ENCODE results near the gene VAPA. TPM values are rescaled to one million over a fixed set of nuclear protein-coding genes. Genes with fewer than 3 reads are reported as not detected.

Gene VAPA
- polyA plus RNA-seq, 10 donors: 204 to 353 (median 267) TPM

DNA sequence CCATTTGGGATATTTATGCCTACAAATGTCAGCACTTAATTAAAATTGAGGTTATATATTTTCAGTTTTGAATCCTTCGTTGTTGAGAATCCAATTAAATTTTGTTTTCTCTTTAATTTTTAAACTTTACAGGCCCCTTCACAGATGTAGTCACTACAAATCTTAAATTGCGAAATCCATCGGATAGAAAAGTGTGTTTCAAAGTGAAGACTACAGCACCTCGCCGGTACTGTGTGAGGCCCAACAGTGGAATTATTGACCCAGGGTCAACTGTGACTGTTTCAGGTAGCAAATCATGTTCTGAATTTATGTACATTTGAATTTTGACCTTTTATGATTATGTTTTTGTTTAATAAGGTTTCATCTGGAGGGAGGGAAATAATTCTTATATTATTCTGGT, 17.9 kb downstream of the VAPA start:
- no peak for DNase-seq

DNA sequence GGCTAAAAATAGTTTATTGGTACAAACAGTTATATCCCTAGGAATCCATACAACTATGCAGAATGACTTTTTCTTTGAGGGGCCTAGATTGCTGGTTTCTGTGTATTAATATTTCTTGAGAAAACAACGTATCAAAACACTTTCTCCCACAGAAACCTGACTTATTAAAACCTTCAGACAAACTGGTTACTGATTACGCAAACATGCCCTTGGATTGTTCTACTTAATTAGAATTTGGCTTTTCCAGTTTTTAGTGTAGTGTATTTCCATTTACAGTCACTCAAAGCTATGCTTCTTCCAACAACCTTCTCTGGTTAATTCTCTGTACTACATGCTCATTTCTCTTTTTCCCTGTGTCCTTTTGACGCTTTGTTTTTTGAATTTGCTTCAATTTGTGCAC, 20.0 kb downstream of the VAPA start:
- DNase-seq: no peak

DNA sequence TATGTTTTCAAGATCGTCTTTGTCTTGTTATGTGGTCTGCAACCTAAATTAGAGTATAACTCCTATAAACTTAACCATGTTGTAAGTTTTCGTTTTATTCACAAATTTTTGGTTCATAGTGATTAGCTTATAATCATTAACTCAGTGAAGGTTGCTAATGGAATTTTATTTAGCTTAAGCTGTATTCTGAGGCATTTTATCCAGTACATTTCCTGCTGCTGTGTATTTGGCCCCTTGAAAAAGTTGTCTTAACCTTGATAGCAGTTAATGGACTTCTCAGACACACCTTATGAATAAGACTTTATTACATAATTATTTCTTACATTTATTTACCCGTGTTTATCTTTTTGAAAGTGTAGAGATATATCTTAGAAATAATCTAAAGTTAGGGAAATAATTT, 20.5 kb downstream of the VAPA start:
- no peak for DNase-seq

DNA sequence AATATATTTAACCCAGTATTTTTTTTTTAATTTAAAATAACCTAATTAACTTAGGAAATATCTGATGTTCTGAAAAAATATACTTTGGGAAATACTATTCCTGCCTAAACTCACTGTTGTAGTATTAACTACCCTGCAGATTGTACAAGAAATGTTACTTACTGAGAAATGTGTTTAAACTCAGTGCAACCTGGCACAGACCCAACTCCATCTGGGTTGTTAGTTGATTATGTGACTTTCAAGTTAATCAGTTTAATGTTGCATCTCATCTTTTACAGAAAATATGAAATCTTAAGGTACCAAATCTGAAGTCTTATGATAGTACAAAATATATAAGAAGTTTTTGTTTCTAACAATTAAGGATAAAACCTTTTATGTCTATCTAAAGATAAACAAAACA, 27.3 kb downstream of the VAPA start:
- no peak for DNase-seq

DNA sequence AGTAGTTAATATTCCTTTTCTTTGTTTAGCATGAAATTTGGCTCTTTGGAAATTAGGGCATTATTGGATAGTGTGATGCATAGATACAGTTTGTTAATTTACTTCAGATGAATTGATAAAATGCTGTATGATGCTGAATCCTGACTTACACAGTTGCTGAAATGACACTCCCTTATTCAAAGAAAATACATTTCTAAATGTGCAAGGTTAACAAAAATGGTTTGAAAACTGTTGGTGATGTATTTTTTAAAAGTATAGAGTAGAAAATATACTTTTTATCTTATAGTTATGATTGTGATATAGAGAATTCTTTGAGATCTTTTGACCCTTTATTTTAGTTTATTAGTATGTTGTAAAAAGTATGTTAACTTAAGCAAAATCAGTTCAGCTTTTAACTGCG, 27.8 kb downstream of the VAPA start:
- DNase-seq: no peak

DNA sequence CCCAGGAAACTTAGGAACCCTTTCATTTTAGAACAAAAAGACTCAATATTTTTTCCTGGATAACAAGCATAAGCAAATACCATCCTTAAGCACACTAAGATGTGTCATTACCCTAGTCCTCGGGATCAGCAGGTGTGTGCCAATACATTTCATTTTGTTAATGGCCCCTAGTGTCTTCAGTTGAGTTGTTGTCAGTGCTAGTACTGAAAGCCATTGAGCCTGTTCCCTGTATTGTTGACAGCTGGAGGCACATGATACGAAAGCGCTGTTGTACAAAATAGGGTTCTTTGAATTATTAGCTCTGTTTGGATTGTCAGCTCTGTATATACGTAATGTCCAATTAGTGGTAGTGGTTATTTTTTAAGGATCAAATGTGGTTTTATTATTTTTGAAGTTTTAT, 29.5 kb downstream of the VAPA start:
- no peak for DNase-seq

DNA sequence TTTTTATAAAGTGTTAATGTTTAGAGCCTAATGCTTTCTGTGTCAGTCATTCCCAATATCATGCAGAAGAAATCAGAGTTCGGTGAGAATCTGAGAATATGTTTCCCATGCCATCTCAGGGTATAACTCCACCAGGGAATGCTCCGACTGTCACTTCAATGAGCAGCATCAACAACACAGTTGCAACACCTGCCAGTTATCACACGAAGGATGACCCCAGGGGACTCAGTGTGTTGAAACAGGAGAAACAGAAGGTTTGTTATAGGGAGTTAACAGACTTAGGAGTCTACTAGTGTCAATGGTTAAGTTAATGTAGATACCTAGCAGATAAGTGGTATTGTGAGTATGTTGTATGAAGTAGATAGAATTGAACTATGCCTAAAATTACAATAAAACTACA, 31.0 kb downstream of the VAPA start:
- DNase-seq: no peak

DNA sequence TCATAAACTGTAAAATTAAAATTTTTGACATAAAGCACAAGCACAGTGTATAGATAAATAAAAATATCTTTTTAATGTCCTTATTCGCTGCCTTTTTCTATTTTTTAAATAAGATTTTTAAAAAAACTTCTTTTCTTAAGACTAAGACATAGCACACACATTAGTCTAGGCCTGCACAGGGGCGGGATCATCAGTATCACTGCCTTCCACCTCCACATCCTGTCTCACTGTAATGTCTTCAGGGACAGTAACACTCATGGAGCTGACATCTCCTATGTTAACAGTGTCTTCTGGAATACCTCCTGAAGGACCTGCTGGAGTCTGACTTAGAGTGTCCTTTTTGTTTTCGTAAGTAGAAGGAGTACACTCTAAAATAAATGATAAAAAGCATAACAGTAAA, 33.0 kb downstream of the VAPA start:
- DNase-seq: no peak

DNA sequence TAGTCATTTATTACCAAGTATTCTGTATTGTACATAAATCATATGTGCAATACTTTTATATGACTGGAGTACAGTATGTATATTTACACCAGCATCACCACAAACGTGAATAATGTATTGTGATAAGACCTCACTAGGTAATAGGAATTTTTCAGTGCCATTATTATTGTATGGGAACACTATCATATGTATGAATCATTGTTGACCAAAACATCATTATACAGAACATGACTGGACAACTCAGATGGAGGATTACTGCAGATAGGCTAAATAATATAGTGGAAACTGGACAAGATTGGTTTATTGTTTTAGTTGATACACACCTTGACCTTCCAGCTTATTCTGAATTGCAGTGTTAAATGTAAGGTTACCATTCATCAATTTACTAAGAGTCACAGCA, 33.4 kb downstream of the VAPA start:
- DNase-seq: no peak

DNA sequence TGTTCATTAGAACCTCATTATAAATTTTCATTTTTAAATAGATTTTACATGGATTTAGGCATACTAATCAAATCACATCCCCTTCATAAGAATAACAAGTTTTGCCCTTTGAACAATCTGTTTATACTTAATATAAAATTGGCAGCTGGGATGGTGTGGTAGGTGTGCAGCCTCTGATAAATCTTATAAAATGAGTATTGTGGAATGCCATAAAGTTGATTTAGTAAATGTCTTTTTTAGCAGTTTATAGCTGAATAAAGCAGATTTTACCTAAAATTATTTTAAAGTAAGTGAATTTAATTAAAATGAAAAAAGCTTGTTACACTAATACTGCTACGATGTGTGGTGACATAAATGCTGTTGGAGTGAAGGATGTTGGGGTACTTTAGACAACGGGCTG, 35.5 kb downstream of the VAPA start:
- DNase-seq: no peak

DNA sequence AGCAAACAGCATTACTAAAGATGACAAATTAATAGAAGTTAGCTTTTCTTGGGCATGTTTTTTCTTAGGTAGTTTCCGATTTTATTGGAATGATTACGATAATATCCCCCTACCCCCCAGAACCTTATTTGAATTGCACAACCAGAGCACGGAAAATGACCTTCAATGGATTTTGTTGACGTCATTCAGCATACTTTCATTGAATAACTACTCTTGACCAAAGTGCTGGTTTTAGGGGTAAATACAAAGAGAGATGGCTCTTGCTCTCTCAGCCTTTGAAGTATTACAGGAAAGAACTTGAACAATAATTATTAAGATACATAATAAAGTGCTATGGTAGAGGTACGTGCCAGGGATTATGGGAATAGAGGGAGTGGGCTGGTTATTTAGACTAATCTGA, 36.0 kb downstream of the VAPA start:
- no peak for DNase-seq

DNA sequence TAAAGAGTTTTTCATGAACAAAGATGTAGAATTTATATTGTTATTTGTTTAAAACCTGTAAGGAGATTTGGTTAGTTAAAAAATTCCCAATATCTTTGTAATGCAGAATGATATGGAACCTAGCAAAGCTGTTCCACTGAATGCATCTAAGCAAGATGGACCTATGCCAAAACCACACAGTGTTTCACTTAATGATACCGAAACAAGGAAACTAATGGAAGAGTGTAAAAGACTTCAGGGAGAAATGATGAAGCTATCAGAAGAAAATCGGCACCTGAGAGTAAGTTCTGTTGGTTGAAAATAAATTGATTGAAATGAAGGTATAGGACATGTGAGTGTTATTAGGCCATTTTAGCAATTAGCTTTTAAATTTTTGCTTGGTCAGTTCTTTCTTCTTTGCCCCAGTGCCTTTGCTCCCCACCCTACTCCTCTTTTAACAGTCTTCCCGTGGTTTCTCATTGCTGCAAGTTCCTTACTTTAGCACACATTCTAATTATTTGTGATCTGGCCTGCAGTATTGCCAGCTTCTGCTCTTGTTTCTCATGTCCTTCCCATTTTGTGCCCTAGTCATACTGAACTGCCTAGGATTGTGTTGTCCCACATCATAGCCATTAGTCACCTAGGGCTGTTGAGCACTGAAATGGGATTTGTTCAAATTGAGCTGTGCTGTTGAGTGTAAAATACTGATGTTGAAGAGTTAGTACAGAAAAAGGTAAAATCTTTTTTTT, 36.6 kb downstream of the VAPA start:
- DNase-seq: no peak

DNA sequence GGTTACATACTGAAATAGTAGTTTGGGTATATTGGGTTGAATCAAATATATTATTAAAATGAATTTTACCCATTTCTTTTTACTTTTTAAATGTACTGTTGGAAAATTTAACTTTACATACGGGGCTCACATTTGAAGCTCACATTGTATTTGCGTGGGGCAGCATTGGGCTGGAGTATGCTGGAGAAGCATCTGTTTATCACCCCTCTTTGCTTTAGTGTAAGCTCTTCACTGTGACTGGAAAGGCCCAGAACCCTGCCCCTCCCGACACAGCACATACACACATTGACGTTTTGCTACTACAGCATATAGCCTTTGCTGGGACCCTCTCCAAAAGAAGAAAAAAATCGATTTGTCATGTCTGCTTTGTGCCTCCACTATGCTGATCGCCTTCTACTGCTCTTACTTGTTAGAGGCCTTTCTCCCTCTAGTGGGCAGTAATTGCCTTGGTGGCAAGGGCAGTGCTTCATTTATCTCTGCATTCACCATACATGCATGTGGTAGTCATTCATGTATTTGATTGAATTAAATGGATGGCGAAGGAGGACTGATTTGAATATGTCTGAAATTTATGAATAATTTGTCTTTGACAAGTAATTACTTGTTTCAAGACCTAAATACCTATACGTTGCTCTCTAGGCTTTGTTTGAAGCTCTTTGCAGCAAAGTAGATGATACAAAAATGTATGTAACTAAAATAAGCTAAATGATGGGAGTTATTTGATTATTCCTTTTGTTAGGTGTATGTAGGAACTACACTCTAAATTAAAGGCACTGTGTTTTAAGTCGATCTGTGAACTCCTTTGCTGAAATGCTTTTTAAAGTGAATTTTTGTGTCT, 37.4 kb downstream of the VAPA start:
- peak; percentile 45 to 77 (median 47) for DNase-seq

DNA sequence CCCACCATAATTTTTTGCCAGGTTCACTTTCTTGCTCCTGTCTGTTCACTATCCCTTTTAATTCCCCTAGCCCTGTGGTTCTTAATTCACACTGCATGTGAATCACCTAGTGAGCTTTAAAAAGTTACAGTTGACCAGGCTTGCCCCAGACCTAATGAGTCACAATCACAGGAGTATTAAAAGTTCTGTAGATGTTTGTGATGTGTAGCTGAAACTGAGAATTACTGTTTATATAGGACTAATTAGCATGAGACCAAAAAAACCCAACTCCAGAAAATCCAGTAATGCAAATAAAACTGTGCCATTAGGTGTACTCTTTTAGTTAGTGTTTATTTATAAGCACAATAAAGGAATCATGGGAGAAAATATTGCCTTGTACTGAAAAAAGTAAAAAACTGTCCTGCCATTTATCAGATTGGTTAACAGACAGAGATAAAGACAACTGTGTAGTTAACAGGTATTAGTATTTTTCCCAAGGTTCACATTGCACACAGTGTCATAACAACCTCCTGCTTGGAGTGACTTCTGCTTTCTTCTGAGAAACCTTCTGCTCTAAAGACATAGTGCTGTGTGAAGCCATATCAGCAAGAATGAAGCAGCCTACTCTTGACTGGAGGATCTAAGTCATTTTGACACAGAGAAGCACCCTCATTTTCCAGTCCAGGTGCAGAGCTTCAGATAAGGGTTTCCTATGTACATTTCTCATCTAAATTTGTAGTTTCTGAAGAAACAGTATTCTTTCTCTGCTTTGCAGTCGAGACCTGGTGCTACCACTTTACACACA, 39.0 kb downstream of the VAPA start:
- DNase-seq: no peak

DNA sequence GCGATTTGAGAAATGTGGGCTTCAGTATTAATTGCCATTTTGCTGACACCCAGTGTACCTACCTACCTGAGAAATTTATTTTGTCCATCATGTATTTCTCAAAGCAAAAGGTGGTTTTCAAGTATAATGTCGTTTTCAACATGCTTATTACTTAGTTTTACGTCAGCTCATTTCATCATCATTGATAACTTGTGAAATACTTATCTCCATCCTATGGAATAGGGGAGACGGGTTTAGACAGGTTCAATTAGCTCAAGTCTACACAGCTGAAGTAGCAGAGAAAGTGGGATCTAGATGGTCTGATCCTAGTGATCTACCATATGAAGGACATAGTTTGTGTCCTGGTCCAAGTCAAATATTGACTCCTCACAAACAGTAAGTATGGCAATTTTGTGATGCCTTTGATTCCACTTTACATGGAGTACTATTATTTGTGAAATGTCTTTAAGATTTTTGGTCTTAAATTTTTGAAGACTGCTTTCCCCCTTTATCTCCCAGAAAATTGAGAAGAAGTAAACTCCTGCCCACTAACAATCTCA, 45.1 kb downstream of the VAPA start:
- no peak for DNase-seq

DNA sequence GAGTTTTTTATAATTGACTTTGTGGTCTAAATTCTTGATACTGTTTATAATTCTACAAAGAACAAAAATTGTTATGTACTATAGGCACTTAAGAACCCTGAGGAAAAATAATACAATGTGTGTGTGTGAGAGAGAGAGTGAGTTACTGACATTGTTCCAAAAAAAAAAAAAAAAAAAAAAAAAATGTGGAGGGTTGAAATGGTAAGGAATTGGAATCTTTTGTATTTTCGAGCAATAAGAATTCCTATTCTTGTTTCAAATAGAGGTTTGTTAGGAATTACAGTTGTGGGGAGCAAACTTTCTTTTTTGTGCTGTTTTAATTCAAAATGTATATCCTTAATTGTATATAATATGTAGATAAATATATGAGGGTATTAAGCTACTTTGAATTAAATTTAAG, 45.7 kb downstream of the VAPA start:
- DNase-seq: no peak

DNA sequence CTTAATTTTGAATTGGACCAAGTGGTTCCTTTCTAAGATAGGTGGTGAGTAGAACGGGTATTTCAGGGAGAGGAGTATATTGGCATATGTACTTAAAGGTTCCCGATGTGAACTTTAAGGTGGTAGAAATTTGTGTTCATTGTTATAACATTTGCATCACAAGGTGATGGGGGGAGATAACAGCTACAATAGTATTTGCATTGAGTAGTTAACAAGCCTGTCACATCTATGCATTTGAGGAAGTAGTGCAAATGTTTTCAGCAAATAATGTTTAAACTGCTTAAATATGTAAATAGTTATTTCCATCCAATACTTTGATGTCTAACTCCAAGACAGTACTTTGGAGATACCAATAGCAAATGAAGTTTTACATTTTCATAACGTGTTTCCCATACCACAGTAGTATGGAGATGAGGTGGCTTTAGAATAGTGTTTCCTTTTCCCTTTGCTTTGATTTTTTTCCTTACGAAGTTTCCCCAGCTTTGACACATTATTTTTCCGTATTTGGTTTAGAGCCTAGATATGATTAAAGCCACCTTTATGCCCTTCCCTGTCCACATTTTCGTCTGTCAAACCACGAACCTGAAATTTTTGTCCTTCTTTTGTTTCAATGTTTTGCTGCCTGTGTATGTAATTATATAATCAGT, 46.6 kb downstream of the VAPA start:
- no peak for DNase-seq

DNA sequence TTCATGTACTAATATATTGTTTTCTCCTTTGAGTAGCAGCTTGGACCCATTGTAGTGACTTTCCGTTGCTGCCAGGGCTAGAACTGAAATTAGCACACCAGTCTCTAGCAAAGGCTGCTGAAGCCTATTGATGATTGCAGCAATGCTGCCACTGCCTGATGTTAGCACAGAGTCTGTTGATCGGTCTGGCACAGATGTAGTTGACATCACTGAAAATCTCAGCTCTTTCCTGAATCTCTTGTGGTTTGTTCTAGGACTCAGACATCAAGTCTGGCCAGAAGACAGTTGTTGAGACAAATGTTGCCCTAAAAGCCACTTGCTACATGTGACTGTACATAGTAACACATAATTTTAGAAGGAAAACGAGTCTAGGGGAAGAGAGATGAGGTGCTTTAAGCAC, 47.2 kb downstream of the VAPA start:
- DNase-seq: peak in 1 of 3 donors; percentile 62

DNA sequence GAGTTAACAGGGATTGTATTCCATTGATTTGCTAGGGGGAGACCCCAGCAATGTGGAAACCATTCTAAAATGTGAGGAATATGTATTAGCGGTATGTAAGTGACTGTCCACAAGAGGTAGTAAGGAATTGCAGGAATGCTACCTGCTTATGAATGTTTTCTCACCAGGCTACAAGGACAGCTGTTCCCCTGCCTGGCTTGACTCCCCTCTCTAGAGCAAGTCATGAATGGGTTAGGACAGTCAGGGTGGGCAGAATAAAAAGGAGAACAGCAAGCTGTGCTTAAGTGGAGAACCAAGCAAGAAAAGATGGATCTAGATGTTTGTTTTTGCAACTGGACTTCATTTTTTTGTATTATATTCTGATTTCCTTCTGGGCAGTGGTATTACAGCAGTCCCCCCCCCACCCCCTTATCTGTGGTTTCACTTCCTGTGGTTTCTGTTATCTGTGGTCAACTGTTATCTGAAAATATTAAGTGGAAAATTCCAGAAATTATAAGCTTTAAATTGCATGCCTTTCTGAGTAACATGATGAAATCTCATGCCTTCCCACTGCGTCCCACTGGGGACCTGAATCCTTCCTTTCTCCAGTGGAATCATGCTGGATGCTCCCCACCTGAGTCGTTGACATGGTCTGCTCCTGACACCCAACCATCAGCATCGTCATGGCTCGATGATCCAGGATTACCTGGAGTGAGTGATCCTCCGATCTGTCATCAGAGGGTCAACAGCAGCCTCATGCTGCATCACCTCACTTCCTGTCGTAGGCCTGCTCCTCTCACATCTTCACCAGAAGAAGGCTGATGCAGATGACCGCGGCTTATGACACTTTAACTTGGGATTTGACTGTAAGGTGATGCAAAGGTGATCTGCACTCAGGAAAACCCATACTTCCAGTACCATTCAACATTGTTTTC, 52.2 kb downstream of the VAPA start:
- DNase-seq: no peak

DNA sequence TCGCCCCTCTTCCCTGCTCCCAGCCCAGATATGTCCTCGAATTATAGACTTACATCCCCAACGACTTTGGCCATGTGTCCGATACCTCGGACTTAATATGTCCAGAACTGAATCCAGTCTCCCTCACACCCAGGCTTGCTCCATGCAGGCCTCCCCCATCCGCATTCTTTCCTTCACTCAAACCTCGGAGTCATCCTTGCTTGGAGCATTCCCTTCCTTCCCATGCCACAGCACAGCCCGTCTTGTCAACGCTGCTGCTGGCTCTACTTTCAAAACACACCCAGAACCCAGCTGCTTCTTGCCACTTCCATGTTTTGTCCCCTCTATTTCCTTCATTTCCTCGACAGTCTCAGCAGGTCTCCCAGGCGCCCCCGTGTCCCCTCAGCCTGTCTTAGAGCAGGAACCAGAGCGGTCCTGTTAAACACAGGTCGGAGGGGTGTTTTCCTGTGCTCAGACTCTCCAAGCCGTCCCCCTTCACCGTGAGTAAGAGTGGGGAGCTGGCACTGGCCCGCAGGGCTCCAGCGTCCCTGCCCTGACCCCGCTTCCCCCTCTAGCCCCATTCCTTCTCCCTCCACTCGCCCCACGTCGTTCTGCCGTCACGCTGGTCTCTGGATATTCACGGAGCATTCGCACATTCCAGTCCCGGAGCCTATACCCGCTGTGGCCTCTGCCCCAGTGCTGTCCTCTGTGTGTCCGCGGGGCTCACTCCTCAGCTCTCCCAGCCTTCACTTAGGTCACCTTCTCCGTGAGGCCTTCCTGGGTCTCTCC, 54.4 kb downstream of the VAPA start:
- DNase-seq: no peak
